Stimulated activated CD8-positive, alpha-beta memory T cell treated with anti-CD3 and anti-CD28 coated beads, Interleukin-12 subunit alpha, Interleukin-12 subunit beta, amount 100 ng/mL, for 4 hours (primary cell): ENCODE data around the gene ITGB2.
"Not testable (repeated sequence)": the region's sequence is repeated elsewhere in the genome, so short reads cannot be mapped to it uniquely, and the experiment has no call there.

ENCODE experiments used
- DNase-seq: peaks from one replicate; pipeline ENCODE4 v3.0.0-alpha.2; 2020; ENCODE audit warnings: low read depth

Gene ITGB2

DNA sequence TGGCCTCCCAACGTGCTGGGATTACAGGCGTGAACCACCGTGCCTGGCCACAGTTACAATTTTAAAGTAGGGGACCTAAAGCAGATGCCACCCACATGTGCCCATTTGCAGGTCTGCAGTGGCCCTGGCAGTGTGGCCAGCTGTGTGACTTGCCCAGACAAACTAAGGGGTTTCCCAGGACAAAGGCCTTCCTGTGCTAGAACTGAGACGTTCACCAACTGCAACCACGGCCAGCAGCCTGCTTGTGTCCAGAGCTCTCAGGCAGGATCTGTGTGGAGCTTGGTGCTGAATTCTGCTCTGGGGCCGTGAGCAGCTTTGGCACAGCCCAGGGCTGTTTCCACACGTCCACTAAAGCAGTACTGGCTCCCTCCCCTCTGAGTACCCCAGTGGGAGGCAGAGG is 36.6 kb downstream of the ITGB2 start:
- DNase-seq = no peak

DNA sequence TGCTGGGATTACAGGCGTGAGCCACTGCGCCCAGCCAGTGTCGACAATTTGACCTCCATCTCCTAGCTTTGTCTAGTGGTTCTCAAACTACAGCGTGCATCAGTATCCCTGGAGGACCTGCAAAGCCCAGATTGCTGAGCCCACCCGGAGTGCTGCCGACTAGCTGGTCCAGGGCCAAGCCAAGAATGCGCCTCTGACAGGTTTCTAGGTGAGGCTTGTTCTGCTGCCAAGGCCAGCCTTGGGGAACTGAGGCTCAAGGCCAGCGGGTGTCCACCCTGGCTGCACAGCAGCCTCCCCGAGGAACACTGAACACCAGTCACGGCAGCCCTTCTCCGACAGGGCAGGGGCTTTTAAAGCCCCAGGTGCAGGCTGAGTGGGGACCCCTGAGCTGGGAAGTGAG is 37.4 kb downstream of the ITGB2 start:
- DNase-seq = no peak

DNA sequence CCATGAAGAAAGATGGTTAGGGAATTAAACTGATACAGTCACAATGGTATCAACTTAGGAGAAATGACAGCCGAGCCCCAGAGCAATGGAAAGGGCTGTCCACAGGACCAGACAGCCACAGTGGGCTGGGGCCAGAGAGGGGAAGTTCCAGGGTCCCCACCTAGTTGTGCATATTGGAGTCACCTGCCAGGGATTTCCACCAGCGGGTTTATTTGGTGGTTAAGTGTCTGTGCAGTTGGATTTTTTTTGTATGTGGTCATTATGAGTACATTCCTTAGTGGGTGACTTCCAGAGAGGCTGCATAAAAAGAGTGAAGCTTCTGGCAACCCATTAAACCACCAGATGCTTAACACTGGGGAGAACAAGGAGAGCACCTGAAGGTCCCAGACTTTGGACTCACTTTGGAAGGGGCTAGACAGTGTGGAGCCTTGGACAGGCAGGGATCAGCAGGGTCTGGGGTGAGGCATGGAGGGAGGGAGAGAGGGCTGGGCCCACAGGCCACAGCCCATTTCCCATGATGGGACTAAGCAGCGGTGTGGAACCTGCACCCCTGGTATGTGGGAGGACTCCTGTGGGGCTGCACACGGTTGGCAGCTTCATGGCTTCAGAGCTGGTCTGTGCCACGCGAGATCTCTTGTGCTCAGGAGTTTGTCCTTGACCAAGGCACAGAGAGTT is 39.4 kb downstream of the ITGB2 start:
- no peak for DNase-seq

DNA sequence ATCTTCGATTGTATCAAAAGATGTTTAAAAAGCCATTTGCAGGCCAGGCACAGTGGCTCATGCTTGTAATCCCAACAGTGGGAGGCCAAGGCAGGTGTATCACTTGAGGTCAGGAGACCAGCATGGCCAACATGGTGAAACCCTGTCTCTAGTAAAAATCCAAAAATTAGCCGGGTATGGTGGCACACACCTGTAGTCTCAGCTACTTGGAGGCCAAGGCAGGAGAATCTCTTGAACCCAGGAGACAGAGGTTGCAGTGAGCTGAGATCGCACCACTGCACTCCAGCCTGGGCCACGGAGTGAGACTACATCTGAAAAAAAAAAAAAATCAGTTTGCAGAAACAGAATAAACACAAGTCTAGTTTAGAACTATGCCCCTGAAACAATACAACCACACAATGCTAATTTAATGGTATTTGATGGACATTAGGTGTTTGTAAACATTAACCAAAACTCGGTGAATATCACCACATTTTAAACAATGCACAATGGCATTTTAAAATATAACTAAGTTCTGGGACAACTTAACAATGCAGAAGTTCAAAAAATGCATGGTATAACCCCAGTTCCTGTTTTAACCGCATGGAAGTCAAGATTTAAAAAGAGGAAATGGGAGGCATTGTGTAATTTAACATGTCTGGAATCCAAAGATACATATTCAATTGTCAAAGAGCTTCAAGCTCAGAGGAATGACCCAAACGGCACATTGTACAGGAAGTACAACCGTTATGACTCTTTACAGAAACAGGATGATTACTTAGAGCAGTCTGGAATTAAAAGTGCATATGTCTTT is 40.1 kb downstream of the ITGB2 start:
- no peak for DNase-seq

DNA sequence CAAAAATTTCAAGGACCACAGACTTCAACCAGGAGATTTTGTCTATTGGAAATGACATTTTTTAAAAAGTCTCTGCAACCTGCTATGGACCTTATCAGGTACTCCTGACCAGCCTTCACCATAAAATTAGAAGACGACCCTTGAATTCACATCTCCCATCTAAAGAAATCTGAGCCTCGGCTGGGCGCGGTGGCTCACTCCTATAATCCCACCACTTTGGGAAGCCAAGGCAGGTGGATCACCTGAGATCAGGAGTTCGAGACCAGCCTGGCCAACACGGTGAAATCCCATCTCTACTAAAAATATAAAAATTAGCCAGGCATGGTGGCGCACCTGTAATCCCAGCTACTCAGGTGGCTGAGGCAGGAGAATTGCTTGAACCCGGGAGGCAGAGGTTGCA is 41.5 kb downstream of the ITGB2 start:
- DNase-seq = not testable (repeated sequence)

DNA sequence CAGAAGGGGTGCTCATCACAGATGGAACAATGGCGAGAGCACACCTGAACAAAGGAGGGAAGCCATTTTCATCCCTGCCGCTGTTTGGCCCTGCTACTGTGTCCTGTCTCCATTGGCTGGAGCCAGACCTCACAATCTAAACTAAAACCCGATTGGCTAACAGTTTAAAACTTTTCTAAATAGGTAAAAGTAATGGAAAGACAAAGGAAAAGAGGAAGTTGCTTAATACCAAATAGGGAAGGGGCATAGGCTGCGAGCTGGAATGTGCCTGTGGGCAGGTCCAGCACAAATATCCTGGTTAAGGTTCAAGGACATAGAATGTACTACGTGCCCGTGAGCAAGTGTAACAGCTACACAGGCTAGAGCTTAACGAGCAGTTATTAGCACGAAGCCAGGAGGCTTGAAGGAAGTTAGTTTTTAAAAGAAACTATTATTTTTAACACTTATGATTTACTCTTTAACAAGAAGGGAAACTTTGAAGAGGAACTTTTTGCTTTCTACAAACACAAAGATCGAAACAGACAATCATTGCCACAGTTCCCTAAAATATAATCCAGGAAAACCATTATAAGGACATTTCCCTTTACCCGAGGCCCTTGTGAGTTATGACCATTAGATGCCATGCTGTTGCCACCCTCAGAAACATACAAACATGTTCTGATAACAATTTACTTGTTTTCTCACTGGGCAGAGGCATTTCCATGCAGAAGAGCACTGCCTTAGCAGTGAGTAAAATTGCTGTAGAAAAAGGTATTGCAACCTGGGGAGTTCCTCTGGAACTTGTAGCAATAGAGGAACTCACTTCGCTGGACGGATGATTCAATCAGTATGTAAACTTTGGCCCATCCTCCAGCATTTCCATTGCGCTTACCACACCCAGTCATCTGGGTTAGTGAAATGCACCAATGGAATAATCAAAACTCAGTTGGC is 42.4 kb downstream of the ITGB2 start:
- DNase-seq = no peak

DNA sequence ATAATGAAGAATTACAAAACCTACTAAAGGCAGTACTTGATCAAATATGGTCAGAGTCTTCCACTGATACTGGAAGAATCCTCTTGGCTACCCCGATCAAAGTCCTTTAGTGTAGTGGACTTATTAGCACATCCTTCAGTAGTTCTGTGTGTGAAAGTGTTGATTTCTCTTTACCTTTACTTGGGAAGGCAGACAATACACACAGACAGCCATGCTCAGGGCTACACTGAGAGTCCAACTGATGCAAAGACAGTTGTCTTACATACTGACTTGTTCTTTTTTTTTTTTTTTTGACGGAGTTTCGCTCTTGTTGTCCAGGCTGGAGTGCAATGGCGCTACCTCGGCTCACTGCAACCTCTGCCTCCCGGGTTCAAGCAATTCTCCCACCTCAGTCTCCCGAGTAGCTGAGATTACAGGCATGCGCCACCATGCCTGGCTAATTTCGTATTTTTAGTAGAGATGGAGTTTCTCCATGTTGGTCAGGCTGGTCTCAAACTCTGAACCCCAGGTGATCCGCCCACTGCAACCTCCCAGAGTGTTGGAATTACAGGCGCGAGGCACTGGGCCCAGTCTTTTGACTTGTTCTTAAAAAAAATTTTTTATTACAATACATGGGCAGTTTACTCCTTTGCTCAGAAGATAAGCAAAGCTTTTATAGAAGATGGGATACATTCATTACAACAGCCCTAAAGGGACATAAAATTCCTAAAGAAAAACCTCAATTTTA is 43.7 kb downstream of the ITGB2 start:
- no peak for DNase-seq

DNA sequence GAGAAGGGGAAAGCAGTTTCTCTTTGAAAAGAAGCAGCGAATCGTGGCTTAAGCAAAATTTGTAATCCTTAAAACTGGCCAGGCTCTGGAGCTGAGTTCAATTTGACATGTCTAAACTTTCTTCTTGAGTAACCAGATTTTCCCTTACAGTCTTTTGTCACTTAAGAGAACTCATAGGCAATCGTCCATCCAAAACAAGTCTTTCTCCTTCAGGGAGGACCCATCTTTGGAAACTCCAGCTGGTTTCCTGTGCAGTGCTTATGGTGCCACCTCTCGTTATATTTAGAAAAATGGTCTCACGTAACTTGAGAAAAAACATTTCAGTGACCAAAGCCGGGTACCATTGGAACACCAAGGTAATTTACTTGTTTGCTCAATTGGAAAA is 45.4 kb downstream of the ITGB2 start:
- DNase-seq = no peak

DNA sequence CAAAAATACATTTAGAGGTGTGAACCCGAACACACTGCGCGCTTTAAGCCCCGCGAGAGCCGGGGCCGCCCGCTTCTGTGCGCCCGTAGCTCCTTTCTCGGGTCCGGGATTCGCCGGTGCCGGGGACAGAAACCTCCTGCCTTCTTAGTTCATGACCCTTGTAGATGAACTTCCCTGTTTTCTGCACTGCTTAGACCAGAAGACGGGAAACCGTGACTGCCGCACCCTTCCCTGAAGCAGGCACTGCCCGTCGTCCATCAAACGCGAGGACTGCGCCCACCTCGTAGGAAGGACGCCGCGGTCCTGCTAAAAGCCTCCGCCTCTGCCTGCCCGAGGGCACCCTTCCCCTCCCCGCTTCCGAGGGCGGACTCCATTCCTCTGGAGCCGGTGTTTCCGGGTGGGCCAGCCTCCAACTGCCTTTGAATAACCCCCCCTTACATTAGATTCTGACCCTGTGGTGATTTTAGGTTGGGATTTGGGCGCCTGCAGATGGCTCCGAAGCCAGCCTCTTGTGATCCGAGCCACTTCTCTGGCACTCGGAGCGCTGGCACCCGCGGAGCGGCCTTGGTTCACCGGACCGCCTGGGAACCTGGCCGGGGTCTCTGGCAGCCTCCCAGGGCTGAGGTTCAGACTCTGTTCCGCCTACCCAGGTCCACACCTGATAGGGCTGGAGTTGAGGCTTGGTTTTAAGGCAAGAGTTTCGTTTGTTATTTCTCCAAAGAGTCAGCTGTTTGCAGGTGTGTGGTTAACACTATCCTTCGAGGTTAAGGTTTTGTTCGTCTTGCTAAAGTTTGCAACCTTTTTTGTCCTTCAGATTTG is 46.0 kb downstream of the ITGB2 start:
- DNase-seq = no peak

DNA sequence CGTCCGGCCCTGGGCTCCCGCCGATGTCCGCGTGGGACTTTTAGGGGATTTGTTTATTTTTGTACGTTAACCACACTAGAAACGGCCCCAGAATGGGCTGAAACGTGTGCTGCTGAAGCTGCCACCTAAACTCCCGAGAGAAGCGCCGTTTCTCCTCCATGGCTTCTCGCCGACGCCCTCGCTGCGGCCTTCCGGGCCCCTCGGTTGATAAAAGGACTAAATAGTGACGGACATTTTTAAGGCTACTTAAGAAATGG is 46.5 kb downstream of the ITGB2 start:
- no peak for DNase-seq

DNA sequence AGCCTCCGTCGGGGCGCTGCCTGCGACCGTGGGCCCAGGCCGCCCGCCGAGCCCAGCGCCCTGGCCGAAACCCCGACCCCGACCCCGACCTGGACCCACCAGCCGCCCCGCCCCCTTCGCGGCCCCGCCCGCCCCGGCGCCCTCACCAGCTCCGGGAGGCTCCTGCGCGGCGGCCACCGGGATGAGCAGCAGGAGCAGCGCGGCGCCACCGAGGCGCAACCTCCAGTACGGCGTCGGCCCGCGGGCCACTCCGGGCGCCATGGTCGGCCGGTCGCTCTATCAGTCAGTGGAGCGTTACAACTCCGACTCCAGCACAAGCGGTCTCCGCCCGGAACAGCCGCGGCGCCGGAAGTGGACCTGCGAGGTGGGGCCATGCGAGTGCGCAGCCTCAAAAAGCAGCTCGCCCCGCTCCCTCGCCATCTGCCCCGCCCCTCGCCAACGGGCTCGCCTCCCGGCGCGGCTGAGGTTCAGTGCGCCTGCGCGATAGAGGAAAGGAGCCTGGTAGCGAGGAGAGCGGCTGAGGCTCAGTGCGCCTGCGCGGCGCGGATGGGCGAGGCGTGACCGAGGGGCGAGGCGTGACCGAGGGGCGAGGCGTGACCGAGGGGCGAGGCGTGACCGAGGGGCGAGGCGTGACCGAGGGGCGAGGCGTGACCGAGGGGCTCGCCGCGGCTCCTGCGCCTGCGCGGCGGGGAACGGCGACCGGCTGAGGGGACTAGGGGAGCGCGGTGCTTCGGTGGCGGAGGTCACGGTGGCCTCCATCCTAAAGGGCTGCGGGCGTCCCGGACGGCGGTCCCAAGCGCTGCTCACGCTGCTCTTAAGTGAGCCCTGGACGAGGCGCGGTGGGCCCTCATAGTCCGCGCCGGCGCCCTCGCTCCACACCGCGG is 47.1 kb downstream of the ITGB2 start, which contains the start of gene PTTG1IP:
PTTG1IP (minus strand) TSS at position 335 of the 884 bp plus-strand sequence; CDS start at position 261, 74 bp downstream.
- peak; percentile 99 for DNase-seq

DNA sequence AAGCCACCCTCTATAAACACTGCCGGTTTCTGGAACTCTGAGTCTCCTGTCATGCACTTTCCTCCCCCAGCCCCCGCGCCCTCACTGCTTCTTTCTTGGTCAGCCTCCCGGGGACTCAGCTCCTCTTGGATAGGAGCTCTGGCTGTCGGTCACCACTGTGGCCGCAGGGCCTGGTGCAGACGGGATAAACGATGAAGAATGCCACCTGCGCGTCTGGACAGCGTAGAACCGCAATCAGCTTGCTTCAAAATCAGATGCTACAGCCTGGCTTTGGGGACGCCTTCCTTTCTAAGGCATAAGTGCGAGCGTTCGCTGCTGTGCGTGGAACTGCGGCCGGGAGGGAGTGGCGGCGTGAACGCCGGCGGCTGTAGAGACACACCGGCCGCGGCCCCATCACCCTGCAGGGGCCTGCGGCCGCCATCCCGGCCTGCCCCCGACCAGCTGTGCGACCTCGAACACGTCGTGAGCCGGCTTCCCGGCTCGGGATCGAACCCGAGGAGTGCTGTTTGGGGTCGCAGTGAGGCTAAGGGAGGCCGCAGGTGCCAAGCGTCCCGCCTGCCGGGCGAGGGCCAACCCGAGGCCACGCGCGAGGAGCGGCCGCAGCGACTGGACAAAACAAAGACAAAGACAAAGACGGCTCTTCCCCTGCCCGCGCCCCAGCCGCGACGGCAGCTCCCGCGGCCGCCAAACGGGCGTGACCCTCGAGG is 47.9 kb downstream of the ITGB2 start:
- DNase-seq = no peak

DNA sequence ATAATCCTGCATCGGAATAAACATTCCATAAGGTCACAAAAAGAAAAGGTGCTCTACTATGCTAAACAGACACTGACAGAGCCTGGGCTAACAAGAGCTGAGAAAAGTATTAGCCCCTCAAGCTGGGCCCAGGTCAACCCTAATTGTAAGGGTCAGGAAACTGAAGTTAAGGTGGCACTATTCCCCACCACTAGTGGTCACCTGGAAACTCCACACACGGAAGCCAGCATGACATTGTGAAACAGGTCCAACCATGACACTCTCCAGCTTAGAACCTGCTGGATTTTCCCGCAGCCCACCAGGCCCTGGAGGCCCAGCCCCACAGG is 48.4 kb downstream of the ITGB2 start:
- DNase-seq = no peak

DNA sequence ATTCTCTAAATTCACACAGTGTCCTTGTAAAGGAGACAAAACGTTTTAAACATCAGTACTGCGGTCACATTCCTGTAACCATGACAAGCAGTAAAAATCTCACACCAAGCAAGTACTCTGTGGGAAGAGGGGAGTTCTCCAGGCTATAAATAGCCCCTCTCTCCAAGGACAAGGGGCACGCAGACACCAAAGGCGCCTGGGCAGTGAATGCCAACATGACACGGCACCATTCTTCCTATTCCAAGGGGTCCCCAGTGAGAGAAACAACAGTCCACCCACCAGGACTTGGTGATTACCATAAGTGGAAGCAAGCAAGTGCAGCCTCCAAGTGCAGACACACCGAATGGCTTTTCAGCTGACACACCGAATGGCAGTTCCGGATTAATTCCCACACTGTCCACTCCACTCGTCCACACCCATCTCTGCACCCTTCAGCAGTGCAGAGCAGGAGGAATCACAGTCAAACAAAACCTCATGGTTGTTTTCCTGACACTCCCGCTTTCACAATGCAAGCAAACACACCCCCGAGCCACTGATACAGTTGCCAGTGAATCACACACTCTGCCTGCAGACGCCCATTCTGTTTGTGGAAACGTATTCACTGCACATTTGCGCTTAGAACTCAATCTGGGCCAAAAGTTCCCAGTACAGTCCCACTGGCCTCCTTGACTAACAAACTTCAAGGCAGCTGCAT is 49.0 kb downstream of the ITGB2 start:
- DNase-seq = no peak

DNA sequence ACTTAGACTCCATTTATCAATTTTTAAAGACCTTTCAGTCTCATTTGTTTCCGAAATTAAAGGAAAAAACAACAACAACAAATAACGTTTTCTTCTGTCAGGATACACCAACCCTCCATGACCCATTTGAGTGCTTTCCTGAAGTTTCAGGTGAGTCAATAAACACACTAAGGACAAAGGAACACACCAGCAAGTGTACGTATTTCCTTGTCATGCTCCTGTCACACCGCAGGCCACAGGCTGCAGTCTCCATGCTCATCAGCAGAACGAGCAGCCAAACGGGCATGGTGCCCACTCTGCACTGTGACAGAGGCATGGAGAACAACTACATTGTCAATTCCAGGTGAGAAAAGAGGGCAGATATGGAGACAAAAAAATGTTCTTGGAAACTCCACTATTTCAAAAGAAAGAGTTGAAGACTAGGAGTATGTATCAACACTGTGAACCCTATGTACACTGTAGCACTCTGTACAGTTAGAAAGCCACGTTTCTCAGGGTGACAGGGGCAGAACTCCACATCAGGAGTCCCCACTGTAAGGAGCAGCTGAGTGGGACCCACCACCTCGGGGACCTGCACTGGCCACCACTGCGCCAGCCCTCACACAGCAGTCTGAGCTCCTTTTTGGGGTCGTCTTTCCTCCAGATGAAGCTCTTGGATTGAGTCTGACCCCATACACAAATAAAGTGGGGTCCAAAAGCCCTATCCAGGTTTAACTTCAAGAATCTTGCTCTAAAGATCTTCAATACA is 49.8 kb downstream of the ITGB2 start:
- DNase-seq = no peak

DNA sequence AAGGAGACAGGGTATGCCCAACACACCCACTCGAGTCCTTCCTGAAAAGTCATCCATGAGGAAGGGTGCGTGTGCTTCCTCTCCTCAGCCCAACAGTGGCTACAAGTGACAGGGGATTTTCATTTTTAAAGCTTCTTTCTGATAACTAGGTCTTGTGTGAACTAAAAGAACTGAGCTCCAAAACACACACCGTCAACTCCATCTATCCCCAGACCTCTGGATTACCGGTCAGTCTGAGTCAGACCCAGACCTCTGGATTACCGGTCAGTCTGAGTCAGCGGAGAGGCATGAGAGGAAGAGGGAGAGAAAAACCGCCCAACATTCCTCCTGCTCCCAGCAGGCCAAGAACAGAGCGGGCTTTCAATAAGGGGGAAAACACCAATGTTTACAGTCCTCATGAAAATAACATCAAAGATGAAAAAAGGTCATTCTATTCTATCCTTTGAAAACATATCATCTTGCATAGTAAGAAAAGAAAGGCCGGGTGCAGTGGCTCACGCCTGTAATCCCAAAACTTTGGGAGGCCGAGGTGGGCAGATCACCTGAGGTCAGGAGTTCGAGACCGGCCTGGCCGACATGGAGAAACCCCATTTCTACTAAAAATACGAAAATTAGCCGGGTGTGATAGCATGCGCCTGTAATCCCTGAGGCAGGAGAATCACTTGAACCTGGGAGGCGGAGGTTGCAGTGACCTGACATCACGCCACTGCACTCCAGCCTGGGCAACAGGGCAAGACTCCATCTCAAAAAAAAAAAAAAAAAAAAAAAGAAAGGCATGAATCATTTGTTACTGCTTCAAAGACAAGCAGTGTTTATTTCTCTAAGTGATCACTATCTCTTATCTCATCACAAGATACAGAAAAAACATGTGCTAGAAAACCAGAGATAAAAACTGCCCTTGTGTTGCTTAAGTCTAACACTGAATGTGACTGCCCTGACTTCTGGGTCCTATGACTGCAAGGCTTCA is 50.6 kb downstream of the ITGB2 start:
- DNase-seq = no peak

DNA sequence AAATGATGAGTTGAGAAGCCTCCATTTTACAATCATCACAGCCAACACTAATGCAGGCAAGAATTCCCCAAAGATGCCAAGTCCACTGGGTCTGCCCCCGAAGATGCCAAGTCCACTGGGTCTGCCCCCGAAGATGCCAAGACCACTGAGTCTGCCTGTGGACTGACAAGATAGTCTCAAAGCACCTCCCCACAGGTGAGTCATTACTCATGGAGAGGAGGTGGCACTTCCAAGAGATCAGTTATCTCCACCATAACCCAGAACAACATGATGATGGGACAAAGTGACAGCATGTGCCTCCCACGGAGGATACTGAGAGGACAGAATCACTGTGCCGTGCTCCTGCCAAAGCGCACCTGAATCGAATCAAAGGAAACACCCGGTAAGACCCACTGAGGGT is 52.0 kb downstream of the ITGB2 start:
- no peak for DNase-seq
